HG03097 (cell line): Measurements from ENCODE around the gene ZNF70.
"Not testable (repeated sequence)": the region's sequence is repeated elsewhere in the genome, so short reads cannot be mapped to it uniquely, and the experiment has no call there.

Experiments
- ATAC-seq: cut with Tn5 transposase; IDR thresholded peaks from one replicate; pipeline ENCODE4 v1.9.1; 2021; ENCODE audit not compliant: unreplicated experiment, low FRiP score

Gene ZNF70

DNA sequence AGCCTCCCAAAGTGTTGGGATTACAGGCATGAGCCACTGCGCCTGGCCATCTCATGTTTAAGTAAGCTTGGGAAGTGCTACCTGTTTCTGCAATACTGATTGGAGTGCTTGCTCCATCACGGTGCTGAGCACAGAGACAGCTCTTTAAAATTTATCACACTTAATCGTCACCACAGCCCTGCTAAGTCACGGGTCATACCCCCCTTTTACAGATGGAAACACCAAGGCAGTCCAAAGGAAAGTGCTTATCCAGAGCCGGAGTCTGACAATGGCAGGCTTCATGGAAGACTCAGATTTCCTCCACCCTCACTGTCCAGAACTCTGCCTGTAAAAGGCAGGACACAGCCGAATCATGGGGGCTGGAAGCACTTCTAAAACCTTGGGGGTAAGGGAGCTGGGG lies 9.1 kb upstream of the ZNF70 start:
- ATAC-seq: no peak

DNA sequence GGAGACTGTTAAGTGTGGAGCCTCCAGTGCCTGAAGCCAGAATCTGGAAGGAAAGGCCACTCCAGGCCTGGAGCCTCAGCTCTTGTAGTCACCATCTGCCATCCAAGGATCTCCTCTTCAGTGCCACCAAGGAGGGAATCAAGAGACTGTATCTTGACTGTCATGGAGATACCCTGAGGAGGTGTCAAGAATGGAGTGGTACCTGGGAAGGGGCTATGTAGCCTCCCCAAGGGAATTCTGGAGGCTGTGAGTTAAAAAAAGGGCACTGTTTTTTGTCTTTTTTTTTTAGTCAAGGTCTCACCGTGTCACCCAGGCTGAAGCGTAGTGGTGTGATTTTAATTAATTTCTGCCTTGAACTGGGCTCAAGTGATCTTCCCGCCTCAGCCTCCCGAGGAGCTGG lies 8.7 kb upstream of the ZNF70 start:
- ATAC-seq: no peak

DNA sequence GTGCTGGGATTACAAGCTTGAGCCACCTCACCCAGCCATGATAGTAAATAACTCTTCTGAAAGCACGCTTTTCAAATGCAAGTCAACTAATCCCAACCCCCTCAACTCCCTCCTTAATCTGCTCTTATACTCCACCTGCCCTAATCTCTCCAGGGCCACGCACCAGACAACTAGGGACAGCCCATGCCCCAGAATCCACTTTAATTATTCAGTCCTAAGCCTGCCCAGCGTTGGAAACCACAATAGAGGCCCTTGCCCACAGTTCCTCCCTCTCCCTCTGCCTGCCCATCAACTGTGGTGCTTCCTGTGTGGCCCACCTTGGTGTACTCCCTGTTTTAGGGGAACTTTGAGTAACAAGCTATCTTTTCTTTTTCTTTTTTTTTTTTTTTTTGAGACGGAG lies 6.0 kb upstream of the ZNF70 start:
- ATAC-seq: no peak

DNA sequence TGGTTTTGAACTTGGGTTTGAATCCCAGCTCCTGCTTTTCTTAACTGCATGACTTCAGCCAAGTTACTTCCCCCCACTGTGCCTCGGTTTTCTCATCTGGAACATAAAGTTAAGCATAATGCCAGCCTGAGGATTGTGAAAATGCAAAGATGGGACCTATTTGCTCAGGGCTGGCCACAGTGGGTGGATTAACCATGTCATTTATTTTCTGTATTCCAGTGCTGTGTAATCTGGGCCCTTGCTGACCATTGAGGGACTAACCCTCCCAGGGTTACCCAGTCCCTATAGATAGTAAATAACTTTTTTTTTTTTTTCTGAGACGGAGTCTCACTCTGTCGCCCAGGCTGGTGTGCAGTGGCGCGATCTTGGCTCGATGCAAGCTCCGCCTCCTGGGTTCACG lies 4.8 kb upstream of the ZNF70 start:
- ATAC-seq: no peak

DNA sequence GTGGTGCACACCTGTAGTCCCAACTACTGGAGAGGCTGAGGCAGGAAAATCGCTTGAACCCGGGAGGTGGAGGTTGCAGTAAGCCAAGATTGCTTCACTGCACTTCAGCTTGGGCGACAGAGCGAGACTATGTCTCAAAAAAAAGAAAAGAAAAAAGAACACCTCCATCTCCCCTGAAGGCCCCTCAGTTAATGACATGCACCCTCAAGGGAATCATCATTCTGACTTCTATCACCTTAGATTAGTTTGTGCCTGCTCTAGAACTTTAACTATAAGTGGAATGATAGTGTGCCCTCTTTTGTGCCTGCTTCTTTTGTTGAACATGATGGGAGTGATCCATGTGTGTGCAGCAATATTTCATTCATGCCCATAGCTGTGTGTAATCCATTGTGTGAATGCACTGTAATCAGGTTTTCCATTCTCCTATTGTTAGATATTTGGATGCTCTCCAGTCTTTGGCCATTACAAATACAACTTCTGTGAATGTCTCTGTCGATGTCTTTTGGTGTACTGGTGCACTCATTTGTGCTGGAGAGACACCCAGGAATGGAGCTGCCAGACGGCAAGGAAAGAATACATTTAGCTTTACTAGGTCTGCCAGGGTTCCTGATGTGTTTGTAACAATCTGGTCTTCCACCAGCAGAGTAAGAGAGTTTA lies 4.2 kb upstream of the ZNF70 start:
- ATAC-seq: no peak

DNA sequence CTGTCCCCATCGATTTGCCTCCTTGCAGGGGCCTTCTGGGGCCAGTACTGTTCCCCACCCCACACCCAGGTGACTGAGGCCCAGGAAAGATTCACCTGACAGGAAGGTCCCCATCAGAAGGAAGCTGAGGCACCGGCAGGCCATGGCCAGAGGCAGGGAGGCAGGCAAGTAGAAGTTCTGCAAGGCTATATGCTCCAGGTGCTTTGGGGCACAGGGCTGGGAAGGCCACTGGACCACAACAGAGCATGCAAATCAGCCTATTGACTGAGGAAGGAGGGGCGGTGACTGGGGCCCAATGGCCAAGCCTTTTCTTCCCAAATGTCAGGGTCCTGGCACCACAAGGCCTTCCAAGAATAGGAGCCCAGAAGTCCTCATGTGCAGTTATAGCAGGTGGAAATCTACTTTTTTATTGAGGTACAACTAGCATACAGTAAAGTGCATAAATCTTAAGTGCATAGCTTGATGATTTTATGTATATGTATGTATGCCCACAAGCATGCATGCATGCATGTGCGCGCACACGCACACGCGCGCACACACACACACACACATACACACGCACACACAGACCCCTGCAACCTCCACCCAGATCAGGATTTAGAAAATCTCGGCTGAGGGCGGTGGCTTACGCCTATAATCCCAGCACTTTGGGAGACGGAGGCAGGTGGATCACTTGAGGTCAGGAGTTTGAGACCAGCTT lies 3.5 kb upstream of the ZNF70 start, which contains the start of gene VPREB3:
TSS of gene VPREB3 (minus strand) at position 206 of the 700 bp plus-strand sequence. CDS start at position 144, 62 bp downstream.
- ATAC-seq: no peak

DNA sequence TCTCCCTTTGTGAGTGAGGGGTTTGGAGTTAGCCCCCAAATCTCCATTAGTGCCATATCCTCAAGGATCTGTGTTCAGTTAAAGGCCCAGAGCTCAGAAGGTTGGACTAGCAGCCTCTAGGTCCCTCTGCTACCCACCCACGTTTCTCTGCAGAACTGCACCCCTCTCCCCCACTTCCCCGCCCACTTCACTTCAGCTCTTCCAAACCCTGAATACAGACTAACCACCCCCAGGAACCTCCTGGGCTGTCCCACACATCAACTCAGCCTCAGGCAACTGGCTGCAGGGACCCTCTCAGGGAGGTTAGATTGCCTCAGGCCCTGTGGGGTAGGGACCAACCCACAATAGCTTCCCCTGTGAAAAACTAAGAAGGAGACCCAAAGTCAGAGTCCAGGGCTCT lies 2.5 kb upstream of the ZNF70 start:
- no peak for ATAC-seq

DNA sequence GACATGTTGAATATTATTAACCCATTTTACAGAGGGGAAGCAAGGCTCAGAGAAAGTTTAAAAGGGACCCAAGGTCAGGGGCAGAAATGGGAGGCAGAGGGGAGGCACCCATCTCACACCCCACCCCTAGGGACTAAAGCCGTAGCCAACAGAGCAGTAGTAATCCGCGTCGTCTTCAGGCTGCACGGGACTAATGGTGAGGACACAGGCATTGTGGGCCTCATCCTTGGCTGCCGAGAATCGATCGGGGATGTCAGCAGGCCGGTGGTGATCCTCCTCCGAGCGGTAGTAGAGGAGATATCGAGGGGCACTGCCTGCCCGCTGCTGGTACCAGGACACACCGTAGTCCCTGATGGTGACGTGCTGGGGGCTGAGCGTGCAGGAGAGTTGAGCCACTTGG lies 1.8 kb upstream of the ZNF70 start:
- ATAC-seq: no peak

DNA sequence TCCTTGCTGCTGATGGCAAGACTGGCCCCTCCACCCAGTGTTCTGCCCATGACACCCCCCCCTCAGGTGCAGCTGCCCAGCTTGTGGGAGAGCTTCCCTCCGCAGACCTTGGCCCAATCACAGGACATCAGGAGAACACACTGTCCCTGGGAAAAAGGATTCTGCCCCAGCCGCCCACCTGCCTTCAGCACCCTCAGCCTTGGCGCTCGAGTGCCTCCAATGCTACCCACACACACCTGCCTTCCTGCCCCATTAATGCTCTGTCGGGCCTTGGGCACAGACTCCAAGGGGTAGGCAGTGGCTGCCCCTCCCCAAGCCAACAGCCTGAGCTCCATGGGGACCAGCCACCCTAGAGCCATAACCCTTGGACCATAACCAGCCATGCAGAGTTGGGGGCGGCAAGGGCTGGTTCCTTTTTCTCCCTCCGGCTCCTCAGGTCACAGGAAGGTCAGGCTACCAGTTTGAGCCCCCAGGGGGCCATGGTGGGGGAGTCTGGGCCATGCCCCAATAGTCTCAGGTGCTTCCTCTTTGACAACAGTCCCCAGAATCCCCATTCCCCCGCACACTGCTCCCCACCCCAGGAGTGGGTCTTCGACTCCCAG lies 1.3 kb upstream of the ZNF70 start:
- ATAC-seq: no peak

DNA sequence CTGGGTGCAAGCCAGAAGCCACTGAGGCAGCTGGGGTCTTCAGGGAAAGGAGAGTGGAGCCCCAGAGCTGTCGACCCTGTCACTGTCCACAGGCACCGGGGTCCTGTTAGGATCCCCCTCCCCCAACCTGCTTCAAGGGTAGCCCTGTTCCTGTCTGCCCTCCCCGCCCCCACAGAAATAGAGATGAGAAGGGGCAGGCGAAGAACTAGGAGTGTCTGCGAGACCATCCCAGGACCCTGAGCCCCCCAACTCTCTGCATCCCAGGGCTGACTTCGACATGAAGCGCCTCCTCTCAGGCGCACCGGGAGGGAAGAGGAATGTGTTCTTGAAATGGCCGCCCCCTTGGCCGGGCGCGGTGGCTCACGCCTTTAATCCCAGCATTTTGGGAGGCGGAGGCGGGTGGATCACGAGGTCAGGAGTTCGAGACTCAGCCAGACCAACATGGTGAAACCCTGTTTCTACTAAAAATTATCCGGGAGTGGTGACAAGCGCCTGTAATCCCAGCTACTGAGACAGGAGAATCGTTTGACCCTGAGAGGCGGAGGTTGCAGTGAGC lies 607 bp upstream of the ZNF70 start:
- no peak for ATAC-seq

DNA sequence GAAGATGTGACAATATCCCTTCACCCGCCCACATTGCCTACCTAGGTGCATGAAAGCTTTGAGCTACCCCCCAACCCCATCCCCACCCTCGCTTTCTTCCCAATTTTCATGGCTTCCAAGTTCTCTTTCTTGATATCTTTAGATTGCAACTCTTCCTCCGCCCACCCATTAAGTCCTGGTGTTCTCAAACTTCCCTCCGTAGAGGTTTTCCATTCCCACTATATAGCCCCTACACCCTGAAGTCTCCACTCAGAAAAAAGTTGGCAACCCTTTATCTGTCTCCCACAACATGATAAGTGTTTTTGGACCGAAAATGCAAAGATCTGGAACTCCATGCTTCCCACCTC lies 572 bp downstream of the ZNF70 start:
- no peak for ATAC-seq

DNA sequence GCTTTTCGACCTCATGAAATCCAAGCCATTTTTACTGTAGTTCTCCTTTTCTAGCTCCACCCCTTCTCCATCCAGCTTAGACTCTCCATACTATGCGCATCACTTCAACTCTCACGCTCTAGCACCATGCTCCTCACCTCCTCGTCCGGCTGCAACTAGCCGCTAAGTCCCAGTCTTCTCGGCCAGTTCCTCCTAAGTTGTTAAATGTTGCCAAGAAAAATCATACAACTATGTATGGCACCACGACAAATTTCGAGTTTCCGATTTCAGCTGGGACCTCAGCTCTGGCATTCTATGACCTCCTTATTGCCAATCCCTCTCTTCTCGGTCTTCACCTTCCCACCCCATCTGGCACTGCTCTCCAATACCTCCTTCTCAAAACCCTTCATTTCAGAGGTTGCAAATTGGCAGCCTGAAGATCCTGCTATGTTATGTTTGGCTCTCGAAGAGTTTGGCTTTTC lies 1.0 kb downstream of the ZNF70 start:
- no peak for ATAC-seq

DNA sequence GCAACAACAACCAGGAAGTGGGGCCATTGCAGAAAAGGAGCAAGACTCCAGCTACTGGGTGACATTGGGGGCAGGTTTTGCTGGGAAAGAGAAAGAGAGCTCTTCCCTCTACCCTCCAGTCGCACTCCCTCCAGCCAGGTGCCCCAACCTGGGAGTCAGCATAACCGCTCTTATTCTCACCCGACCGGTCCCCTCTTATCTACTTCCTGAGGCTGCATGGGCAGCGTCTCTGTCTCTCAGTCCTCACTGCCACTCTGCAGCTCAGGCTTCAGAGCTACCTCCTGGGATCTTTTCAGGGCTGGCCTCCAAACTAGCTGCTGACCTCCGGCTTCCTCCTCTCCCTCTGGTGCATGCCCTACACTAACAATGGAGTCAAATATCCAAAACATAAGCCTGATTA lies 5.1 kb downstream of the ZNF70 start:
- ATAC-seq: no peak

DNA sequence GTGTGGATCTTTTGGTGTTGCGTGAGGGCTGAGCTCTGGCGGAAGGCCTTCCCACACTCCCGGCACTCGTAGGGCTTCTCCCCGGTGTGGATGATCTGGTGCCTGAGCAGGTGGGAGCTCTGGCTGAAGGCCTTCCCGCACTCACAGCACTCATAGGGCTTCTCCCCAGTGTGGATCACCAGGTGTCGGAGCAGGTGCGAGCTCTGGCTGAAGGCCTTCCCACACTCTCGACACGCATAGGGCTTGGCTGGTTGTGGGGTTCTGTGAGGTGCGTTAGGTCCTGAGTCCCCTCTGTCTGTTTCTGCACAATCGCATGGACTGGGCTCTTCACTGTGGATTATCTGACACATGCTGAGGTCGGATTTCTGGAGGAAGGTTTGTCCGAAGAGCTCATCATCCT lies 6.4 kb downstream of the ZNF70 start:
- ATAC-seq: no peak

DNA sequence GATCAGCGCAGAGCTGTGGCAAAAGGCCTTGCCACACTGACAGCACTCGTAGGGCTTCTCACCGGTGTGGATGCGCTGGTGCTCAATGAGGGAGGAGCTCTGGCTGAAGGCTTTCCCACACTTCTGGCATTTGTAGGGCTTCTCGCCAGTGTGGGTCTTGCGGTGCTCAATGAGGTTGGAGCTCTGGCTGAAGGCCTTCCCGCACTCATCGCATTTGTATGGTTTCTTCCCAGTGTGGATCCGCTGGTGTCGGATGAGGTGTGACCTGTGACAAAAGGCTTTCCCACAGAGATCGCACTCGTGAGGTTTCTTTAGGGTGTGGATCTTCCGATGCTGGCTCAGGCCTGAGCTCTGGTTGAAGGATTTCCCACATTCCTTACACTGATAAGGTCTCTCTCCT lies 6.9 kb downstream of the ZNF70 start:
- ATAC-seq: no peak

DNA sequence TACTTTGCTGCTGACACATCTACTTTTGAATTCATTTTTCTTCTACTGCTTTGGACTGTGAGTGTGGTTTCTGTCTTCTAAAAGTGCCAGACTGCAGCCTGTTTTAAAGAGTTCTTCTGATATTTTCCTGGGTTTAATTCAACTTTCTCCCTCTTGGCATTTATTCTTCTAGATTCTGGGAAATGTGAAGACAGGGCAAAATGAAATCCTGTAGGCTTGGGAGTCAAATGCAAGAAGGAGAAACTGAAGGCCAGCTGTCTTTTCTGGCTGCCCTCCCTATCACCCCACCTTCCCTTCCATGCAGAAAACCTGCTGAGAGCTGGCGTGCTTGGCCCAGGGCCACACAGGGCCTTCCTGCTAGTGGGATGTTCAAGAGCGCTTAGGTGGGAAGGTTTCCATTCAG lies 7.6 kb downstream of the ZNF70 start:
- ATAC-seq: no peak

DNA sequence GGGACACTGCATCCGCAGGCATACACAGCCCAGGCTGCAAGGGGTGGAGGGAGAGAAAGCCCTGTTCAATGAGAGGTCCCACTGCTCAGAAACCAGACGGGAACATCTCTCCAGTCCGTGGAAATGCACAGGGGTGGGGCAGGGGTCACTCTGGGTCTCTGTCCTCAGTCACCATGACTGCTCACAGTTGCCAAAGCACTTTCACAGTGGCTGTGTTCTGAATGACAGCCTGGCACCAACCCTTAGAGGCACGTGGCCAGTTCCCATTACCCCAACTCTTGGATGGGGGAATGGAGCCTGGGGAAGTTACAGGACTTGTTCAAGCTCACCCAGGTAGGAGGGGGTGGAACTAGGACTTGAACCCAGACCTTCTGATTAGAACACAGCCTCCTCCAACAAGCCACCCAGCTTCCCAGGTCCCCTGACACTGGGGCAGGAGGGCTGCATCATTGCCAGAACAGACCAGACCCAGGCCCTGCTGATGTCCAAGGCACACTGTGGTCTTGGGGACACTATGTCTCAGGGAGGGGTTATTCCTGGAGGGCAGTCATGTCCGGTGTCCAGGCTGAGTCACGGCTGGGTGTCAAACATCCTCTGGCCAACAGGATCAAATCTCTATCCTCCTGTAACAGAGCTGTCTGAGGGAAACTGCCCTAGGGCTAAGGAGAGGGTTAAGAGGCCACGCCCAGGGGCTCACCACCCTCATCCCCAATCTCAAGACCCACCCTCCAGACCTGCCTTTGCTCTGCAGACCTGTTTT lies 8.2 kb downstream of the ZNF70 start:
- ATAC-seq: no peak

DNA sequence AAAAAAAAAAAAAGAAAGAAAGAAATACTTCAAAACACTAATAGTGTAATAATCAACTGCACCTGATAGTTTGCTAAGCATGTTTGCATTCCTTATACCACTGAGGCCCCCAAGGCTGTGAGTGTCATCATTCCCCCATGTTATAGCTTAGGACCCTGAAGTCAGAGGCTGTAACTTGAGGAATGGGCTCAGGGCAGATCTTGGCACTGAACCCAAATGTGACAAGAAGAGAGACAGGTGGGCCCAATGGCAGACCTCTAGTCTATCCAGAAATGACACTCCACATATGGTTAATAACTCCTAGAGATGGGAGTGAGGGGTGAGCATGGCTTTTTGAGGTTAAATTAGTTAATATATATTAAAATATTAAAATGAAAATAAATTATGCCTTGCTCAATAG lies 13.2 kb downstream of the ZNF70 start:
- ATAC-seq: no peak

DNA sequence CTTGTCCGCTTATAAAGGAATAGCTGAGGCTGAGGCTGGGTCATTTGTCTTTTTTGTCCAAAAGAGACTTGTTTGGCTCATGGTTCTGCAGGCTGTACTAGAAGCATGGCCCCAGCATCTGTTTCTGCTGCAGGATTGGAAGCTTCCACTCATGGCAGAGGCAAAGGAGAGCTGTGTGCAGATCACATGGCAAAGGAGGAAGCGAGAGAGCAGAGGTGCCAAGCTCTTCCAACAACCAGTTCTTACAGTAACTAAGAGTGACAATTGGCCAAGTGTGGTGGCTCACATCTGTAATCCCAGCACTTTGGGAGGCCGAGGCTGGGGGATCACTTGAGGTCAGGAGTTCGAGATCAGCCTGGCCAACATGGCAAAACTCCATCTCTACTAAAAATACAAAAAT lies 22.8 kb downstream of the ZNF70 start:
- ATAC-seq: not testable (repeated sequence)

DNA sequence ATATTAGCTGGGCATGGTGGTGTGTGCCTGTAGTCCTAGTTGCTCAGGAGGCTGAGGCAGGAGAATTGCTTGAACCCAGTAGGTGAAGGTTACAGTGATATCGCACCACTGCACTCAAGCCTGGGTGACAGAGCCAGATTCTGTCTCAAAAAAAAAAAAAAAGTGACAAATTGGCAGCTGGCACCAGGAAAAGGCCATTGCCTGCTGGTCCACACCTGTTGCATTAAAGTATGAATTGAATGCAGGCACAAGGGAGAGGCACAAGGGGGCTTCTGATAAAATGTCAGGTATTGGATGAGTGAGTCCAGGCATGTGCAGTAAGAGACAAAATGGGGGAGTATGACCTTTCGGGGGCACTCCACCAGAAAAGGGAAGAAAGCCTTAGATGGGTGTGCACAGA lies 28.2 kb downstream of the ZNF70 start:
- no peak for ATAC-seq

DNA sequence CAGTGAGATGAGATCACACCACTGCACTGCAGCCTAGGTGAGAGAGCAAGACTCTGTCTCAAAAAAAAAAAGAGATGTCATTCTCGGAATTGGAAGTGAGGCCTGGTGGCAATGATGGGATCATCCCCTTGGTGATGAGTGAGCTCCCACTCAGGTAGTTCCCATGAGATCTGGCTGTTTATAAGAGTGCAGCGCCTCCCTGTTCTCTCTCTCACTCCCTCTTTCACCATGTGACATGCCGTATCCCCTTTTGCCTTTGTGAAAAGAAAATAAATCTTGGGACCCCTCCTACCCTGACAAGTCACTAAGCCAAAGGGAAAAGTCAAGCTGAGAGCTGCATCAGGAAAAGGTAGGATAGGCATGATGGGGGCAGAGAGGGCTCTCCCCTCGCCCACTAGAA lies 28.8 kb downstream of the ZNF70 start:
- ATAC-seq: no peak
